ENCODE data around the gene BTBD6.

The BTBD6 gene

DNA sequence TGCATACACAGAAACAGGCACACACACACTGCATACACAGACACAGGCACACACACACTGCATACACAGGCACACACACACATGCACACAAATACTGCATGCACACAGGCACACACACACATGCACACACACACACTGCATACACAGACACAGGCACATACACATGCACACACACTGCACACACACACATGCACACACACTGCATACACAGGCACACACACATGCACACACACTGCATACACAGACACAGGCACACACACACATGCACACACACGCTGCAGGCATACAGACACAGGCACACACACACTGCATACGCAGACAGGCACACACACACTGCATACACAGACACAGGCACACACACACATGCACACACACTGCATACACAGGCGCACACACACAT, 32.7 kb upstream of the BTBD6 start:
- TF ChIP-seq, protein P1, sequence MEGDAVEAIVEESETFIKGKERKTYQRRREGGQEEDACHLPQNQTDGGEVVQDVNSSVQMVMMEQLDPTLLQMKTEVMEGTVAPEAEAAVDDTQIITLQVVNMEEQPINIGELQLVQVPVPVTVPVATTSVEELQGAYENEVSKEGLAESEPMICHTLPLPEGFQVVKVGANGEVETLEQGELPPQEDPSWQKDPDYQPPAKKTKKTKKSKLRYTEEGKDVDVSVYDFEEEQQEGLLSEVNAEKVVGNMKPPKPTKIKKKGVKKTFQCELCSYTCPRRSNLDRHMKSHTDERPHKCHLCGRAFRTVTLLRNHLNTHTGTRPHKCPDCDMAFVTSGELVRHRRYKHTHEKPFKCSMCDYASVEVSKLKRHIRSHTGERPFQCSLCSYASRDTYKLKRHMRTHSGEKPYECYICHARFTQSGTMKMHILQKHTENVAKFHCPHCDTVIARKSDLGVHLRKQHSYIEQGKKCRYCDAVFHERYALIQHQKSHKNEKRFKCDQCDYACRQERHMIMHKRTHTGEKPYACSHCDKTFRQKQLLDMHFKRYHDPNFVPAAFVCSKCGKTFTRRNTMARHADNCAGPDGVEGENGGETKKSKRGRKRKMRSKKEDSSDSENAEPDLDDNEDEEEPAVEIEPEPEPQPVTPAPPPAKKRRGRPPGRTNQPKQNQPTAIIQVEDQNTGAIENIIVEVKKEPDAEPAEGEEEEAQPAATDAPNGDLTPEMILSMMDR (conservative IDR thresholded peaks at IDR 0.05; ENCODE audit: control insufficient read depth, insufficient read depth, low read depth, low read length): no peak
- no peak overlapping the region for H3K4me3 ChIP-seq (ENCODE audit: control insufficient read depth, low read depth, low read length)
- no peak for DNase-seq (ENCODE audit: low read depth)

DNA sequence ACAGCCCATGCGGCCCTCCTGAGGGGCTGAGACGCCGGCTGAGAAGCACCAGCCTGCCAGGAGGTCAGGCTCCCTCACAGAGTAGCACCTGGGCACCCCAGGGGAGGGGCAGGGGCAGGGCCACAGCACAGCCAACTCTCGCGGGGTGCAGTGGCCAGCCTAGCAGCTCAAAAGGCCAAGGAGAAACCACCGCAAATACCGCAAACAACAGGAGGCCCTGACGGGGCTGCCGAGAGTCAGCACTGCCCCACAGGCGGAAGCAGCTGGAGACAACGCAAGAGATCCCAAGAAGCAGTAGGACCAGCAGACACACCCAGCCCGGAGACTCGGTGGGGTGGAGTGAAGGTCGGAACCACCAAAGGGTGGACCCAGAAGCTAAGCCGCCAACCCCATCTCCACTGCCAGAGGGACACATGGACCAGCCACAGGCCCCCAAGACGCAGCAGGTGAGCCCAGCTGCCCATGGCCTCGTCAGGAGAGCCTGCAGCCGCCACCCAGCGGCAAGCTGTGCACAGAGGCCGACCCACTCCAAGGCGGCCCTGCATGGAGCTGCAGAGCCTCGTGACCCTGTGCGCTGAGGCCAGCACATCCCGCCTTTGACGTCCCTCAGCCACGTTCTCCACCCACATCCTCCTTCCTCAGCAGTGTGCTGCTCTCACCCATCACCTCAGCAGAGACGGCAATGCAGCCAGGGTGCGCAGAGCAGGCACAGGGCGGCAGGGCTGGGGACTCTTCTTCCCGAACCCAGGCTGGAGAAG, 31.7 kb upstream of the BTBD6 start:
- no peak overlapping the region for H3K4me3 ChIP-seq (ENCODE audit: control insufficient read depth, low read depth, low read length)
- TF ChIP-seq, protein P1 (conservative IDR thresholded peaks at IDR 0.05; ENCODE audit: control insufficient read depth, insufficient read depth, low read depth, low read length): no peak
- DNase-seq (ENCODE audit: low read depth): no peak

DNA sequence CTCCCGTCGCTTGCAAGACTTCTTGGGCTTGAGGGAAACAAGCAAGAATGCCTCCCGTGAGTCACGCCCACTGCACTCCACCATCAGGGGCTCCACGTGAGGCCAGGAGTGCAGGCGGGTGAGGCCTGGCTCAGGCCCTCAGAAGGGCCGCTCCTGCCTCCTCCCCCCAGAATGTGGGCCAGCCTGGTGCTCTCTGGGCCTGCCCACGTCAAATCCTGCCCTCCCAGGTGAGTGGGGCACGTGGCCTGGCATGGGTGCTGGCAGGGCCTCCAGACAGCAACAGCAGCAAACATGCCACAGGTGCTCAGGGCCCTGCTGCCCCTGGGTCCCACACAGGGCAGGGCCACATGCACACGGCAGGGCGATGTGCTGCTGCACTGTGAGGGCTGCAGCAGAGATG, 30.6 kb upstream of the BTBD6 start:
- H3K4me3 ChIP-seq (ENCODE audit: control insufficient read depth, low read depth, low read length): no peak overlapping the region
- TF ChIP-seq, protein P1 (conservative IDR thresholded peaks at IDR 0.05; ENCODE audit: control insufficient read depth, insufficient read depth, low read depth, low read length): no peak
- no peak for DNase-seq (ENCODE audit: low read depth)

DNA sequence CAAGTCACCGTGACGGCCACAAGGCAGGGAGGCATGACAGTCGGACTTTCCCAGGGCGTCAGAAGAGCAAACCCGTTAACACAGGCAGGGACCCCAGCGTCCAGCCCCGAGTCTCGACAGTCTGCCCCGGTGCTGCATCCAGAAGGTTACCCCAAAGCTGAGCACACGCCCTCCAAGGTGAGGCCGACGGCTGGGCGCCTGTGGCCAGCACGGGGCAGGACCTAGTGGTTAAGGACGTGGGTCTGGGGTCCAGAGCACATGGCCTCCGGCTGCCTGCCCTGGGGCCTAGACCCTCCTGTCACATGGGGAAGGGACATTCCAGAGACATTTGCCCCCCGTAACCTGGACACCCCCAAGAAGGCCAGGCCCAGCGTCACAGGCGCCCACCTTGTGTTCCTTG, 29.7 kb upstream of the BTBD6 start:
- TF ChIP-seq, protein P1 (conservative IDR thresholded peaks at IDR 0.05; ENCODE audit: control insufficient read depth, insufficient read depth, low read depth, low read length): no peak
- no peak for DNase-seq (ENCODE audit: low read depth)
- no peak overlapping the region for H3K4me3 ChIP-seq (ENCODE audit: control insufficient read depth, low read depth, low read length)

DNA sequence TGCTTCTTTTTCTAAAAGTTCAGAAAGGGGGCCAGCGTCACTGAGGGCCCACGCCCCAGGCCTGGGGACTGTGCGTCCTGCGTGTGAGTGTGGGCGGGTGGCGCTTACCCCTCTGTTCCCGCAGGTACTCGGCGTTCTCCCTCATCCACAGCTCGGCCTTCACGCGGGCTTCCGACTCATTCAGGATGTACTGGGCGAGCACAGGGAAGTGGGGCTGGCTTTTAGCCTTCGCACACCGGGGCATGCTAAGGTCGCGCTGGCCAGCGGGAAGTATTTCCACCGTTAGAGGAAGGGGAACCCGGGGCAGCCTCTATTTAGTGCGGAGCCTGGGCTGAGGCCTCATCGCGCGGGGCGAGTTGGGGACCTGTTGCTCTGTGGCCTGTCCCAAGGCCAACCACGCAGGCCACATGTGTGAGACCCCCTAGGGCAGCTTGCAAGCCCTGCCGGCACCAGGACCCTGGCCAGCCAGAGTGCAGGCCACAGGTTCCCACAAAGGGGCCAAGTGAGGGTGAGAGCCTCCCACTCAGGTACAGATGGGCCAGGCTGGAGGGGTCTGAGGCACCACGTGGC, 29.2 kb upstream of the BTBD6 start:
- no peak overlapping the region for H3K4me3 ChIP-seq (ENCODE audit: control insufficient read depth, low read depth, low read length)
- no peak for DNase-seq (ENCODE audit: low read depth)
- TF ChIP-seq, protein P1 (conservative IDR thresholded peaks at IDR 0.05; ENCODE audit: control insufficient read depth, insufficient read depth, low read depth, low read length): no peak

DNA sequence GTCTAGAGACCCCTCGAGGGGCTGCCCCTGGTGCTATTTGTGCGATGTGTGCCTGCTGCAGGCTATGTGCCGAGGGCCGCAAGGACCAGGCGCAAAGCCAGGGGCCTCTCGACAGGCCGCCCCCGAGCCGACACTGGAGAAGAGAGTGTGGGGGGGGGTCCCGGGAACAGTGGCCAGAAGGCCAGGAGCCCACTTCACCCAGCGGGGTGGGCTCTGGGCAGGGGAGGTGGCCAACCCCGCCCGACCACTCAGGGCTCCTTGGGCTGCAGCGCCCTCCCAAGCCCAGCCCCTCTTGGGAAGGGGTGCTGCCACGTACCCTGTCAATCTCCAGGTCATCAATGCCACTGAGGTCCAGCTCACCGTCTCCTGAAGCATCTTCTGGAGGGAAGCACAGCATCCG, 28.6 kb upstream of the BTBD6 start:
- no peak overlapping the region for H3K4me3 ChIP-seq (ENCODE audit: control insufficient read depth, low read depth, low read length)
- no peak for DNase-seq (ENCODE audit: low read depth)
- TF ChIP-seq, protein P1 (conservative IDR thresholded peaks at IDR 0.05; ENCODE audit: control insufficient read depth, insufficient read depth, low read depth, low read length): no peak
